SK-N-SH (cell line): ENCODE data around the gene RAPGEF6. TPM values are rescaled to one million over a fixed set of nuclear protein-coding genes. Genes with fewer than 3 reads are reported as not detected.
A peak's percentile ranks its signal among the peaks of the same experiment; 100 is the strongest.
"Not testable (repeated sequence)": the region's sequence is repeated elsewhere in the genome, so short reads cannot be mapped to it uniquely, and the experiment has no call there.

Experiments used
- CTCF ChIA-PET: fragments of 300-600, 350-600 bp; formaldehyde crosslinking; extraction: SDS; loops from one replicate; lab custom pipeline; 2021; lab: Yijun Ruan, JAX
- POLR2A ChIA-PET: fragments of 350-600 bp; sonication (Branson Sonifier 250); formaldehyde crosslinking; extraction: SDS; loops from one replicate; lab custom pipeline; 2020; ENCODE audit warnings: antibody characterized with exemption, inconsistent platforms; lab: Yijun Ruan, JAX
- DNase-seq: peaks from one replicate; pipeline ENCODE4 v3.0.0; 2012
- H2AFZ ChIP-seq: fragments of 200-600 bp; sonication (generic); 2 replicates; pipeline ENCODE4 v1.8.1; 2016; ENCODE audit warnings: antibody characterized with exemption, mild to moderate bottlenecking, low read depth
- H3F3A ChIP-seq: fragments of 200-600 bp; sonication (generic); replicated peaks from 2 replicates; pipeline ENCODE3; 2016; ENCODE audit warnings: antibody characterized with exemption, mild to moderate bottlenecking; ENCODE audit not compliant: insufficient read depth
- H3K27ac ChIP-seq, 2 experiments: fragments of 200-500 bp in 1 of 2; fragments of 200-600 bp in 1 of 2; sonication (Bioruptor generic) in 1 of 2; sonication (generic), shearing (Covaris generic) in 1 of 2; 2 replicates each; pipeline versions ENCODE4 v1.5.1 to v1.6.1; 2014 to 2016; ENCODE audit warnings: low read depth in 2 of 2, inconsistent platforms in 1 of 2, low read length in 1 of 2, mild to moderate bottlenecking in 1 of 2, mixed read lengths in 1 of 2
- H3K27me3 ChIP-seq: fragments of 200-600 bp; sonication (generic), shearing (Covaris generic); 2 replicates; pipeline ENCODE4 v1.6.1; 2016; ENCODE audit warnings: mixed run types; ENCODE audit not compliant: insufficient read depth
- H3K36me3 ChIP-seq, 2 experiments: fragments of 200-500 bp in 1 of 2; fragments of 200-600 bp in 1 of 2; sonication (Bioruptor generic) in 1 of 2; sonication (generic) in 1 of 2; replicated peaks in 1 of 2; 2 replicates each; pipeline versions ENCODE3 to v1.5.1; 2014 to 2016; ENCODE audit warnings: low read length in 1 of 2, mild to moderate bottlenecking in 1 of 2; ENCODE audit not compliant: insufficient read depth in 2 of 2, control insufficient read depth in 1 of 2
- H3K4me1 ChIP-seq, 2 experiments: fragments of 200-500 bp in 1 of 2; fragments of 200-600 bp in 1 of 2; sonication (Bioruptor generic) in 1 of 2; sonication (generic), shearing (Covaris generic) in 1 of 2; 2 replicates each; pipeline versions ENCODE4 v1.5.1 to v1.6.1; 2014 to 2016; ENCODE audit warnings: low read depth in 1 of 2, low read length in 1 of 2, mixed run types in 1 of 2; ENCODE audit not compliant: insufficient read depth in 2 of 2, control insufficient read depth in 1 of 2
- H3K4me2 ChIP-seq: fragments of 200-600 bp; sonication (generic), shearing (Covaris generic); 2 replicates; pipeline ENCODE4 v1.6.1; 2017; ENCODE audit warnings: mixed run types
- H3K4me3 ChIP-seq, 2 experiments: fragments of 200-500 bp in 1 of 2; fragments of 200-600 bp in 1 of 2; sonication (Bioruptor generic) in 1 of 2; sonication (generic), shearing (Covaris generic) in 1 of 2; 2 replicates each; pipeline versions ENCODE4 v1.5.1 to v1.8.1; 2014 to 2016; ENCODE audit warnings: low read depth in 2 of 2, inconsistent platforms in 1 of 2, low read length in 1 of 2, mild to moderate bottlenecking in 1 of 2, mixed read lengths in 1 of 2, moderate library complexity in 1 of 2
- H3K79me2 ChIP-seq: fragments of 200-600 bp; sonication (generic); 2 replicates; pipeline ENCODE4 v1.8.1; 2017; ENCODE audit warnings: mild to moderate bottlenecking; ENCODE audit not compliant: insufficient read depth
- H3K9ac ChIP-seq: fragments of 200-600 bp; sonication (generic); 2 replicates; pipeline ENCODE4 v1.6.1; 2017; ENCODE audit warnings: mixed run types
- H3K9me2 ChIP-seq: fragments of 200-600 bp; sonication (generic); 2 replicates; pipeline ENCODE4 v1.6.1; 2017; ENCODE audit warnings: mixed run types
- H3K9me3 ChIP-seq: fragments of 200-600 bp; sonication (generic); 2 replicates; pipeline ENCODE4 v1.6.1; 2017; ENCODE audit warnings: mixed run types, mild to moderate bottlenecking, moderate library complexity
- H4K20me1 ChIP-seq: fragments of 200-600 bp; sonication (generic); 2 replicates; pipeline ENCODE4 v1.6.1; 2017; ENCODE audit warnings: mild to moderate bottlenecking, mixed run types; ENCODE audit not compliant: insufficient read depth
- EP300 ChIP-seq, 2 experiments: IDR thresholded peaks; 2 replicates each; pipeline versions ENCODE4 v1.4.0 to v1.6.1; 2012; ENCODE audit warnings: borderline replicate concordance in 1 of 2, low read depth in 1 of 2, low read length in 1 of 2
- FOSL2 ChIP-seq: IDR thresholded peaks from 2 replicates; pipeline ENCODE4 v1.4.0; 2012; ENCODE audit warnings: low read depth, mild to moderate bottlenecking, moderate library complexity, borderline replicate concordance
- FOXM1 ChIP-seq: IDR thresholded peaks from 2 replicates; pipeline ENCODE4 v1.4.0; 2012; ENCODE audit warnings: low read depth, mild to moderate bottlenecking
- MXI1 ChIP-seq: IDR thresholded peaks from 2 replicates; pipeline ENCODE4 v1.6.1; 2012; ENCODE audit warnings: mild to moderate bottlenecking, low read depth, low read length, improper control_type of control experiment
- NFIC ChIP-seq: IDR thresholded peaks from 2 replicates; pipeline ENCODE4 v1.4.0; 2012; ENCODE audit warnings: borderline replicate concordance
- POLR2AphosphoS5 ChIP-seq: IDR thresholded peaks from 2 replicates; pipeline ENCODE4 v1.6.1; 2012; ENCODE audit warnings: low read depth, low read length
- RAD21 ChIP-seq: IDR thresholded peaks from 2 replicates; pipeline ENCODE4 v1.6.1; 2012; ENCODE audit warnings: mild to moderate bottlenecking, low read length
- RFX5 ChIP-seq: IDR thresholded peaks from 2 replicates; pipeline ENCODE4 v1.6.1; 2012; ENCODE audit warnings: mild to moderate bottlenecking, improper control_type of control experiment, low read length
- RXRA ChIP-seq: IDR thresholded peaks from 2 replicates; pipeline ENCODE4 v1.4.0; 2012; ENCODE audit warnings: low read depth, mild to moderate bottlenecking, borderline replicate concordance
- SIN3A ChIP-seq: IDR thresholded peaks from 2 replicates; pipeline ENCODE4 v1.6.1; 2012; ENCODE audit warnings: low read depth, mild to moderate bottlenecking, low read length, moderate library complexity, borderline replicate concordance
- TEAD4 ChIP-seq: IDR thresholded peaks from 2 replicates; pipeline ENCODE4 v1.4.0; 2012; ENCODE audit warnings: mild to moderate bottlenecking, borderline replicate concordance; ENCODE audit not compliant: insufficient read depth
- USF1 ChIP-seq: IDR thresholded peaks from 2 replicates; pipeline ENCODE4 v1.4.0; 2012; ENCODE audit warnings: low read depth, borderline replicate concordance
- WGBS: methylation state at CpG from one replicate; pipeline ENCODE4 v1.1.6; 2017; ENCODE audit warnings: low lambda C conversion rate; 5-methylcytosine and 5-hydroxymethylcytosine counted together
- polyA plus RNA-seq, 3 experiments: library from polyadenylated mRNA; depleted of rRNA; stranded (reverse); fragments of >200 nt; gene quantifications; 2 replicates each; pipeline ENCODE4 v1.2.3, GENCODE V29; 2012
- TF ChIP-seq, protein P1 (sequence below): fragments of 200-600 bp; sonication (generic); IDR thresholded peaks from 2 replicates; pipeline ENCODE4 v1.6.1; 2017; ENCODE audit warnings: antibody characterized with exemption, mild to moderate bottlenecking, moderate library complexity

Gene RAPGEF6
- polyA plus RNA-seq, 1 of the 3 experiments (the other 2 are of a cell fraction) = 2.9 TPM

DNA sequence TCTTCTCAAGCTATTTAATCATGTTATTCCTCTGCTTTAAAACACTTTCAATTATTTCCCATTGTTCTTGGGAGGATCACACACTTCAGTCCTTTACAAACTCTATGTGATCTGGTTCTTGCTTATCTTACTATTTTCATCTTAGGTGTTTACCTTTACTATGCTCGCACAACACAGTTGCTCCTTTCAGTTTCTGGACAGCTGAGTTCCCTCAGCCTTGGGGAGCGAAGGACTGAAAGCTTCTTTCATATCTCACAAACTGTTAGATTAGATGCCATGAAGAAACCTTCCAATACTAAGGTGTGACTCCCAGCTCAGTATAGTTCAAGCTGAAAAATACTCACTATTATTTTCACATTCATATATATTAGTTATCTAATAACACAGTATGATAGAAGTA lies 253.3 kb downstream of the RAPGEF6 start:
- Histone ChIP-seq H3K36me3 (peaks cover 4 to 9% of the 10 kb centered on the region in 2 experiments), H3K4me3 (no peak overlapping the region), H3K4me1 (peaks cover 25 to 38% of the 10 kb centered on the region in 2 experiments), H3K9me3 (no peaks in the 10 kb centered on the region), H3K9ac (no peak overlapping the region), H3K27me3 (no peaks in the 10 kb centered on the region), H3K27ac (peak overlapping the region in 1 of 2 experiments; percentile 43; a peak in 1 of 4 replicates), H3K79me2 (peaks cover 36% of the 10 kb centered on the region; the same call in 1 of the 2 replicates), H3K9me2 (no peaks in the 10 kb centered on the region), H4K20me1 (no peaks in the 10 kb centered on the region), H2AFZ (no peak overlapping the region), H3F3A (peaks cover 10% of the 10 kb centered on the region), H3K4me2 (no peak overlapping the region)
- POLR2A ChIA-PET = interaction anchor here (0.6 kb wide), 1 partner anchor 14 kb away, joined by 3 read pairs; no protein-coding TSS in a partner anchor
- CTCF ChIA-PET = interaction anchor here (0.6 to 2.0 kb wide), 18 partner anchors 8 to 514 kb away, joined by 3 to 15 read pairs (median 4); partner anchors contain the start of genes CDC42SE2 and HINT1
- 90% methylated on average over 2 of the region's 2 CpGs for WGBS
- DNase-seq = no peak
- TF ChIP-seq POLR2AphosphoS5 (no peak), FOSL2 (no peak), SIN3A (no peak), RXRA (no peak), FOXM1 (no peak), TEAD4 (no peak), RFX5 (no peak), EP300 (IDR thresholded peaks at IDR 0.05; ENCODE audit: borderline replicate concordance in 1 of 2, low read depth in 1 of 2, low read length in 1 of 2) (no peak), RAD21 (no peak), USF1 (no peak), MXI1 (no peak)
- TF ChIP-seq, protein P1, sequence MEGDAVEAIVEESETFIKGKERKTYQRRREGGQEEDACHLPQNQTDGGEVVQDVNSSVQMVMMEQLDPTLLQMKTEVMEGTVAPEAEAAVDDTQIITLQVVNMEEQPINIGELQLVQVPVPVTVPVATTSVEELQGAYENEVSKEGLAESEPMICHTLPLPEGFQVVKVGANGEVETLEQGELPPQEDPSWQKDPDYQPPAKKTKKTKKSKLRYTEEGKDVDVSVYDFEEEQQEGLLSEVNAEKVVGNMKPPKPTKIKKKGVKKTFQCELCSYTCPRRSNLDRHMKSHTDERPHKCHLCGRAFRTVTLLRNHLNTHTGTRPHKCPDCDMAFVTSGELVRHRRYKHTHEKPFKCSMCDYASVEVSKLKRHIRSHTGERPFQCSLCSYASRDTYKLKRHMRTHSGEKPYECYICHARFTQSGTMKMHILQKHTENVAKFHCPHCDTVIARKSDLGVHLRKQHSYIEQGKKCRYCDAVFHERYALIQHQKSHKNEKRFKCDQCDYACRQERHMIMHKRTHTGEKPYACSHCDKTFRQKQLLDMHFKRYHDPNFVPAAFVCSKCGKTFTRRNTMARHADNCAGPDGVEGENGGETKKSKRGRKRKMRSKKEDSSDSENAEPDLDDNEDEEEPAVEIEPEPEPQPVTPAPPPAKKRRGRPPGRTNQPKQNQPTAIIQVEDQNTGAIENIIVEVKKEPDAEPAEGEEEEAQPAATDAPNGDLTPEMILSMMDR = no peak

- ChIA-PET CTCF (interaction anchor here (1.2 to 2.0 kb wide), 5 partner anchors 10 to 510 kb away, joined by 3 to 7 read pairs (median 5); partner anchors contain the start of gene HINT1), POLR2A (no interaction called here)
- Histone ChIP-seq H3K27me3 (no peaks in the 10 kb centered on the region), H3K79me2 (peaks cover 43% of the 10 kb centered on the region; the same call in 1 of the 2 replicates), H3F3A (peaks cover 10% of the 10 kb centered on the region), H3K9me2 (no peaks in the 10 kb centered on the region), H3K4me1 (peaks cover 22 to 38% of the 10 kb centered on the region in 2 experiments), H4K20me1 (no peaks in the 10 kb centered on the region), H3K4me2 (no peak overlapping the region), H2AFZ (no peak overlapping the region), H3K36me3 (peaks cover 0 to 5% of the 10 kb centered on the region in 2 experiments), H3K9ac (no peak overlapping the region), H3K4me3 (no peak overlapping the region), H3K9me3 (no peaks in the 10 kb centered on the region), H3K27ac (no peak overlapping the region)
- DNase-seq = no peak
- WGBS = 100% methylated on average over 4 of the region's 4 CpGs
- TF ChIP-seq TEAD4 = no peak
- TF ChIP-seq RAD21 = no peak
- no peak for TF ChIP-seq NFIC
These were observed 254.0 kb downstream of the RAPGEF6 start for GRCh38 chr5:131381021-131381420.

DNA sequence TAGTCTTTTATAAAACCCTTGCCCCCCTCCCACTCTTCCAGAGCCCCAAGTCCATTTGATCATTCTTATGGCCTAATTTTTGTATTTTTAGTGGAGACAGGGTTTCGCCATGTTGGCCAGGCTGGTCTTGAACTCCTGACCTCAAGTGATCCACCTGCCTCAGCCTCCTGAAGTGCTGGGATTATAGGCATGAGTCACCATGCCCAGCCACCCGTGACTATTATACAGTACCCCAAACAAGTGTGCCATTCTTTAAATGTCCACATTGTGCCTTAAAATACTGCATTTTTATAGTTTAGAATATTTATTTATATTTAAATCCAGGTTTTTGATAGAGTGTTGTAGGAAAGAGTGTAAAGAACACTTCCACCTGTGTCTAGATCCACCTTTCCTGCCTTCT lies 254.8 kb downstream of the RAPGEF6 start:
- H3K9ac ChIP-seq, H3K27me3 ChIP-seq, H3K9me3 ChIP-seq, DNase-seq, POLR2A ChIA-PET, H2AFZ ChIP-seq, H3K4me3 ChIP-seq, H3K36me3 ChIP-seq, H4K20me1 ChIP-seq, H3K9me2 ChIP-seq: not testable (repeated sequence)
- peak overlapping the region in 1 of 2 experiments; percentile 73; a peak in 2 of 4 replicates for H3K27ac ChIP-seq
- 0 out of 2 replicates have a peak overlapping the region, but pooled peaks have one; percentile 6 for H3K4me2 ChIP-seq
- WGBS = 67% methylated on average over 2 of the region's 2 CpGs
- peaks cover 22 to 38% of the 10 kb centered on the region in 2 experiments for H3K4me1 ChIP-seq
- H3F3A ChIP-seq = peaks cover 13% of the 10 kb centered on the region
- H3K79me2 ChIP-seq = peaks cover 51% of the 10 kb centered on the region; the same call in 1 of the 2 replicates
- CTCF ChIA-PET = interaction anchor here (2.0 kb wide), 1 partner anchor 11 kb away, joined by 7 read pairs; no protein-coding TSS in a partner anchor
